HG03175 (cell line): Measurements from ENCODE around the gene GGACT.
"Not testable (repeated sequence)": the region's sequence is repeated elsewhere in the genome, so short reads cannot be mapped to it uniquely, and the experiment has no call there.

Experiments used
- ATAC-seq: cut with Tn5 transposase; IDR thresholded peaks from one replicate; pipeline ENCODE4 v1.9.1; 2021; ENCODE audit warnings: mild to moderate bottlenecking, moderate library complexity; ENCODE audit not compliant: unreplicated experiment

The GGACT gene

GRCh38 chr13:100532090-100532766 is 56.4 kb downstream of the GGACT start:
- ATAC-seq: no peak

DNA sequence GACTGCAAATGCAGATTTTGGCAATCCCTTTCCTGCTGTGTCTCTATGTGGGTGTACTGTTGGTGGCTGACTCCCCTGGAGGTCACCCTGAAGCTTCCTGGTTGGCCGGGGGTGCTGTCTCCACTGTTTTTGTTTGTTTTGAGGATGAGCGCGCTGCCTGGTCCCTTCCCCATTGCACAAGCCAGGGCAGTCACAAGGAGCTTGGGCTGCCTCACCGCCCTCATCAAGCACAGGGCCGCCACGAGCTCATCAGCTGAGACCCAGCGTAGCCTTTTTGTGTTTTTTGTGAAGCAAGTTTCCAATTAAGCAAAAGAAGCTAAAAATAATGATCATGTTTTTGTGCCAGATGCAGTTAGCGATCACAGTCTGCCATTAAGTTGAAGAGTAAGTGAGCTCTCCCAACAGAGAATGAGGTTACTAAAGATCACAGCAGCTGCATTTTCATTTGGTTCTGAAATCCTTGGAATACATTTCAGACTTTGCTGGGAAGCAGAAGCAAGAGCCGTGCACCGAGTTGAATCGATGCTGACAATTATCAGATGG is 57.8 kb downstream of the GGACT start:
- ATAC-seq: no peak

- no peak for ATAC-seq
Observed at GRCh38 chr13:100529666-100530377, 58.8 kb downstream of the GGACT start.

GRCh38 chr13:100528820-100529219 is 59.8 kb downstream of the GGACT start:
- no peak for ATAC-seq

- ATAC-seq: no peak
Observed at GRCh38 chr13:100528353-100528752, 60.2 kb downstream of the GGACT start.

DNA sequence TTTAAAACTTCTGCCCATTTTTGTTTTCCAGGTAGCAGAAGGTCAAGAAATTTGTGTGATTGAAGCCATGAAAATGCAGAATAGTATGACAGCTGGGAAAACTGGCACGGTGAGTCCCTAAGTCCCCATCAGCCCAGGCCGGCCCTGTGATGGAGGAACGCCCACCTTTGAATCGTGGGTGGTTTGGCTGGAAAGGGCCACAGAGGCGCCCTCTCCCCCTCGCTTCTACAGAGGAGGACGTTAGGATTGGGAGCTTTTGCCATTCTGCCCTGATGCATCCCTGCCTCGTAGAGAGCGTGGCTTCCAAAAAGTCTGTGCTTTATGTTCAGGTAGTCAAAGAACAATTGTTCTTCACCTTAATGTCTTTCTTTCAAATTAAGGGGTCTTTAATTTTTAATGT is 60.9 kb downstream of the GGACT start:
- no peak for ATAC-seq

DNA sequence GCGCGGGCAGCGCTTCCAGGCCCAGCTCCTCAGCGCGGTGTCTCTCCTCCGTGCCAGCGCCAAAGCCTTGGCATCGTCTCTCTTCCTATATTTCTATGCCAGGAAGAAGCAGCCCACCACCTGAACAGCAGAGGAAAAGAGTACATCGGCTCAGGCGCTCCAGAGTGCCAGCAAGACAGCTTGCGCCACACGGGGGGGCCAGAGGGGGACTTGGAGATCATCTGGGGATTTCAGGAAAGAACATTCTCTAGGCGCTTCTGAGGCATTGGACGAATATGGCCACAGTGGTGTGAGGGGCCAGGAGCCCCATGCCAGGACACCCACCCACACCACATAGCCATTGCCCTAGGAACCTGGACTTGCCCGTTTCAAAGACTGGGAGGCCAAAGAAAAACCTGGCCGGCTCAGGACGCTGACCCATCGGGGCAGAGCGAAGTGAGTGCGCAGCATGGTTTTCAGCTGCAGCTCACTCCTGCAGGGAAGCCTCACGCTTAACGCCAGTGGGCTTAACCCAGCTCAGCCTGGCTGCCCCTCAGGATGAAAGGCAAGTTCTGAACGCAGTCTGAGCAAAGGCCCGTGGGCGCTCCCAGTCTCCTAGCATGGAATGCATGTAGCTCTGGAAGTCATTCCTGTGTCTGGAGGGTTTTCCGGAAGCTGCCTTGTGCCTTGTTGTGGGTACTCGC is 62.1 kb downstream of the GGACT start:
- ATAC-seq: no peak

DNA sequence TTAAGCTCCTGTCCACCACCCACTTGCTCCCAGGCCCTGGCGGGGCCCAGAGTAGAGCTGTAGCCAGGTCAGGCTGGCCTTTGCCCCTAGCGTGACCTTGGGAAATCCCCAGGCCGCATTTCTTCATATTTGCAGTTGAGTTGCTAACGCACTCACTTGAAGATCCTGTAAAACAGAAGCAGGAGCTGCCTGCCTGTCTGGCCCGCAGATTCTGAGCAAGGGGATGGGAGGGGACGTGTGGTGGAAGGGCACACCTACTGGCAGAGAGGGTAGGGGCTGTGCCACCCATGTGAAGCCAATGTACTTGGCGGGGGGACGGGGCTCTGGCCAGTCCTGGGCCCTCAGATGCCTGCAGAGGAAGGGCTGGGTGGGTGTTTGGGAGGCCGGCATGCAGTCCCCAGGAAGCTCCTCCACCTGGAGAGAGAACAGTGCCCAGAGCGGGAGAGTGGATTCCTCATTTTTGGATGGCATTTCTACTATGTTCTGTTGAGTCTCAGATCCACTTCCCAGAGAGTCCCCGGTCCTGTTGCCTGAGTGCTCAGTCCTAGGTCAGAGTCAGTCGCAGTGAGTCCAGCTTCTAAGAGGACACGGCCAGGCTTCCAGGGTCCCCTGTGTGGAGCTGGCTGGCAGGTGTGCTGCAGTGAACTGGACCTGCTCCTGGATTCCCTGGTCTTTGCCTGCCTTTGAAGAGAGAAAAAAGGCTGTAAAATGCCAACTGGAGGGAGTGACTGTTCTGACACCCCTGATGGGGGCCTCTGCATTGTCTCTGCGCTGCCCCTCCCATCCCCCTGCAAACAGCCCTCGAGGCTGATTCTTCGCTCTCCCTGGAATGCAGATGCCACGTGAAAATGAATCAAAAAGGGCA is 62.9 kb downstream of the GGACT start:
- ATAC-seq: no peak

DNA sequence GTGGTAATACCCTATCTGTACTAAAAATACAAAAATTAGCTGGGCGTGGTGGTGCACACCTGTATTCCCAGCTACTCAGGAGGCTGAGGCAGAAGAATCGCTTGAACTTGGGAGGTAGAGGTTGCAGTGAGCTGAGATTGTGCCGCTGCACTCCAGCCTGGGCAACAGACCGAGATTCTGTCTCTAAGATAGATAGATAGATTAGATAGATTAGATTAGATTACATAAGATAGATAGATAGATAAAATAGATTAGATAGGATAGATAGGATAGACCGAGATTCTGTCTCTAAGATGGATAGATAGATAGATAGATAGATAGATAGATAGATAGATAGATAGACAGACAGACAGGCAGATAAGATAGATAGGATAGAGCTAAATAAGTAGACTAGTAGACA is 63.9 kb downstream of the GGACT start:
- not testable (repeated sequence) for ATAC-seq

GRCh38 chr13:100523981-100524386 is 64.6 kb downstream of the GGACT start:
- no peak for ATAC-seq

- ATAC-seq: no peak
Observed at GRCh38 chr13:100523411-100523810, 65.2 kb downstream of the GGACT start.

- no peak for ATAC-seq
Observed at GRCh38 chr13:100522618-100523309, 65.8 kb downstream of the GGACT start.

DNA sequence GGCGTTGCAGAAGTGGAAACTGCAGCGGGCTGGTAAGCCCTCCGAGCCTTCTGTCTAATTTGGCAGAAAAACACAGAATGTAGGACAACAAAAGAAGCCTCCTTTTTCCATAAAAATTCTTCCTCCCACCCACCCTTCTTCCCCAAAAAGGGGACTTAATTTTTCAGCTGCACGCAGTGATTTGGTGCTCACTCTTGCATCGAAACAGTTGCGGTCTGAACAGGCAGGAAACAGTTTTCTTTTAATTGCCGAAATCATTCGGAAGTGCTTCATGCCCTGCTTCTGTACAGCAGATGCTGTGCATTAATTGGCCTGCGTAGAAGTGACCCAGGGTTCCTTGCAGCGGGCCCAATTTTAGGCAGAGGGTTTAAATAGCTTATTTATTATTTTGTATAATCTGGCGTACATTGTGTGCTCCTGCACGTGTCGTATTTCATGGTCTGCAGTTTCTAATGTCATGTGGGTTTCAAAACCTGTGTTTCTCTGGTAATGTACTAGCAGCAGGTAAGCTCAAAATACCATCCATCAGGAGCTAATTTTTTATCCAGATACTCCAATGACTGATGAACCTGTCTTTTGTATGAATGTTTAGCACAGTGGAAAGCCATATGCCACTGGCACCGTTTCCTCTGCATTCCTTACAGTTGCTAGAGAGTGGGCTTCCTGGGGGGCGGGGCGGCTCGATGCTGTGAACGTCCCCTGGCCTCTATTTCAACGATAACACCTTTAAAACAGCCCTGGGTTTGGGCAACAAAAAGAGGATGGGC is 66.6 kb downstream of the GGACT start:
- ATAC-seq: no peak

DNA sequence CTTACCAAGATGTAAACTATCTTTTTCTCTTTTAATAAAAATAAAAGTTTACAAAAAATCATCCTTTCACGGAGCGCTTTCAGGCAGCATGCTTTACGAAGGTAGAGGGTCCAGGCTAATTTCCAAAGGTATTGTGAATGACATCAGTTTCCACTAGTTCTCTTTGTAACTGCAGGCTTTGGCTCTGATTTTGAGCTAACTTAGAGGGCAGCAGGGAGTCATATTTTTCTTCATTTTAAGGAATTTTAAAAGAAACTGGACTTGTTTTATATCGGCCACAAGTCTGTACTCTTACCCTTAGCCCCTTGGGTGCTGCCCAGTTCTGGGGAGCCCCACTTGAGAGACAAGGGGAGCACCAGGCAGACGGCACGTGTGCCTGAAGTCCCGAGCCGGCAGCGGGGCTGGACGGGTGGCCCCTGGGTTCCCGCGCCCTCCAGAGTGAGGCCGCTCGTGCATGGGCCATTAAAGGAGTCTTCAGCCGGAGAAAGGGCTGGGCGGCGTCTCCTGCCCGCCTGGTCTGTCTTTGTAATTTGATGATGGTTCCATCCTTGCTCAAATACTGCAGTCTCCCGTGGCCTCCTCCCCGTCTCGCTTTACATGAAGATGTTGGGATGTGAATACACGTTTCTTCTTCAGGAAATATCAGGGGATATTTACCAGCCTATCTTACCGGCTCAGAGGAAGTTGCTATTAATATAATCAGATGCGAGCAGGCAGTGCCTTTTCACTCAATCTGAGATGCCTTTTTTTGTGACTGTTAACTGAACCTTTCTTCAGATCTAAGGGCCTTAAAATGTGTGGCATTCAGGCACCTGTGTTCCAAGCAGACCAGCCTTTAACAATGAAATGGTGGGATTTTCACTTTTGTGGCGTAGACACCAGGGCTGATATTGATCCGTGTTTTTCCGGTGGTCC is 67.4 kb downstream of the GGACT start:
- no peak for ATAC-seq

GRCh38 chr13:100519626-100520025 is 69.0 kb downstream of the GGACT start:
- no peak for ATAC-seq

DNA sequence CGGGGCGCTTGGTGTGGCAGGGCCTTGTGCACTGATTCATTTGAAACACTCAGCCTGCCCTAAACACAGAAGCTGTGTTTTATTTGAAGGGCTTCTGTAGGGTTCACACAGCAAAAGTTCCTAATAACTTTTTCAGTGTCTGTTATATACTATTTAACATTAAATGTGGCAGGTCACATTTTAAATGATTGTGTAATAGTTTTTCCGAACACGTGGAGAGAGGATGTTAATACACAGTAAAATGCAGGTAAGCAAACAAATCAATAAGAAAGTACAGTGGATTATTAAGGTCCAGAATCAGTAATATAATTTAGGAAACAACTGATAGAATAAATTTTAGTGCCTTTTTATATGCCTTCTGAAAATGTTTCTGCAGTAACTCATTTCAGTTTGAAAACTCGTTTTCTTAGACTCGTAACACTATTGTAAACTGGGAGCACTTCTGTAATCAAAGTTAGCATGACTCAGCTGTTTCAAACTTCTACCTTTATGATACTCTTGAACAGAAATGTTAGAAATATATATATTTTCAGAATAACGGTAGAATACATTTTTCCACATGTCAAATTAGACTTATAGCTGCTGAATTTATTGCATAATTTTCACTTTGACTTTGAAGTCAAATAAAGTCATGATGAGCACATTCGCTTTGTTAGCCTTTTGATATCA is 70.1 kb downstream of the GGACT start:
- no peak for ATAC-seq

DNA sequence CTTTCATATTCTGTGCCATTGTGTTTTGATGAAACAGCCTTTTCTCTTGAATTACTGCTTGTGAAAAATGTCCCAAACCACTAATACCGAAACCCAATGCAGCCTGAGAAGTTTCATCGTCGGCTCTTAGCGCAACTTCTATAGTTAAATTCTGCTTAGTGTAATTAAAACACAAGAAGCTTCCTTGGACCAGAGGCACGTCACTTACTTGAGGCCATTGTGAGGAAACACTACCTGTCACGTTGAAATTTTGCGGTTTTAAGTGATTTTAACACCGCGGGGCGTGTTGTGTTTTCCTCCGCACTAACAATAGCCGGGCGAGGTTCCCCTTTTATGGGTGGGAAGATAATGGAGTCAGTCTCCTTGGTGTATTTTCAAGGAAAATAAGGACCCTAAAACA is 70.9 kb downstream of the GGACT start:
- no peak for ATAC-seq

GRCh38 chr13:100517135-100517534 is 71.5 kb downstream of the GGACT start:
- ATAC-seq: no peak
